ENCODE data around the gene ATXN3L. TPM values are rescaled to one million over a fixed set of nuclear protein-coding genes. Genes with fewer than 3 reads are reported as not detected.

ATXN3L gene
- total and polyA plus RNA-seq, 2 experiments from 2014 or later = not detected

DNA sequence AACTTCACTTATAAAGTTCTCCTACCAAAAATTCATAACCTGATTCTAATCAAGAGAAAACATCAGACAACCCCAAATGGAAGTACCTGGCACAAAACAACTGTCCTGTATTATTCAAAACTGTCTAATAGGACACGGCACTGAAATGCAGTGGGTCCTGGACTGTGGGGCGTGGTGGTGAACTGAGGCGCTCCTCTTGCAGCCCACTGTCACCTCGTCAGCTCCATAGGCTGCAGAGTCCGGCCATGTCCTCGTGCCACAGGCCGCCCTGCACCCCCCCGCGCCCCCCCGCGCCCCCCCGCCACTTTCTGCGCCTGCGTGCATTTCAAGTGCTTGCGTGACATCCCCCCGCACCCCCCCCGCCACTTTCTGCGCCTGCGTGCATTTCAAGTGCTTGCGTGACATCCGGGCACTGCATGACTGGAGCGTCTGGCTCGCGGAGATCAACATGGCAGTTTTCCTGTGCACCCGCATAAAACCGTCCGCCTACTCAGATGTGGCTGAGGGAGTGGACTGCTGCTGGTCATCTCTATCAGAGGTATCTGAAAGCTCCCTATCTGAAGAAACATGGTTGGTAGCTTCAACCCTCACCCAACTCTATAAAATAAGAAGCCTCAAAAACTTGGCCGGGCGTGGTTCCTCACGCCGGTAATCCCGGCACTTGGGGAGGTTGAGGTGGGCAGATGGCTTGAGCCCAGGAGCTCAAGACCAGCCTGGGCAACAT lies 28.8 kb downstream of the ATXN3L start (continued):
- TF ChIP-seq ZNF114 (CRISPR knock-in tag; IDR thresholded peaks at IDR 0.05) = no peak
- no peak for TF ChIP-seq ZNF331 (CRISPR knock-in tag; IDR thresholded peaks at IDR 0.05; ENCODE audit: low read depth)
- TF ChIP-seq STAT1 (IDR thresholded peaks at IDR 0.05; ENCODE audit: unreplicated experiment) = no peak
- TF ChIP-seq EZH2phosphoT487 (IDR thresholded peaks at IDR 0.05; ENCODE audit: unreplicated experiment) = no peak
- no peak for TF ChIP-seq JUNB (IDR thresholded peaks at IDR 0.05; ENCODE audit: unreplicated experiment)
- TF ChIP-seq POLR2AphosphoS5 (IDR thresholded peaks at IDR 0.05; ENCODE audit: low read depth) = no peak
- no peak for TF ChIP-seq EZH2 (IDR thresholded peaks at IDR 0.05; ENCODE audit: low read depth, unreplicated experiment)
- no peak for TF ChIP-seq NANOG (IDR thresholded peaks at IDR 0.05; ENCODE audit: borderline replicate concordance)

DNA sequence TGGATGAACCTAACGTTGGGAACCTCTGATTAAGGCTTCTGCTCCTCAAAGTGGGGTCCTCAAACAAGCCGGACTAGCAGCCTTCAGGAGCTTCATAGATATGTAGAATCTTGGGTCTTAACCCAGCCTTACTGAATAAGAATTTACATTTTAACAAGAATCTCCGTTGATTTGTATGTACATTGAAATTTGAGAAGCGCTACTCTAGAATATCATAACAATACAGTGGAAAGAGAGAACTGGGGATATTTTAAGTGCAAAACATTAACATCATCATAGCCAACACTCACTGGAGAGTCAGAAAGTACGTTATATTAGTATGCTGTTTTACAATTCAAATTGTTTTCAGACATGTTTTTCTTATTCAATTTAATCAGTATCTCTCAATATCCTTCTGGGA lies 31.2 kb downstream of the ATXN3L start:
- Histone ChIP-seq H3K4me3 (no peak overlapping the region), H3F3A (replicated peaks; ENCODE audit: low read depth) (no peaks in the 10 kb centered on the region; the same call in 1 of the 2 replicates), H3K4me2 (no peak overlapping the region), H3K27ac (ENCODE audit: low read depth) (no peak overlapping the region), H4K20me1 (replicated peaks; ENCODE audit: insufficient read depth) (no peaks in the 10 kb centered on the region), H3K27me3 (ENCODE audit: insufficient read depth) (no peaks in the 10 kb centered on the region), H2AFZ (no peak overlapping the region), H3K9me2 (ENCODE audit: insufficient read depth) (no peaks in the 10 kb centered on the region), H3K36me3 (ENCODE audit: insufficient read depth) (no peaks in the 10 kb centered on the region; the same call in 1 of the 2 replicates), H3K79me2 (replicated peaks; ENCODE audit: insufficient read depth) (no peaks in the 10 kb centered on the region), H3K4me1 (ENCODE audit: insufficient read depth) (no peaks in the 10 kb centered on the region)
- Mint-ChIP-seq H3K36me3 (ENCODE audit: low read depth) (peaks cover 30% of the 10 kb centered on the region), H3K9me3 (peaks cover 32% of the 10 kb centered on the region), H3K4me1 (peaks cover 2% of the 10 kb centered on the region; the same call in 1 of the 3 replicates), H3K27me3 (ENCODE audit: insufficient read depth, low read depth, poor library complexity) (peaks cover 4% of the 10 kb centered on the region), H3K27ac (no peak overlapping the region), H3K4me3 (no peak overlapping the region)
- DNase-seq (ENCODE audit: low spot score) (no peak), ATAC-seq (no peak)
- TF ChIP-seq EZH2 (IDR thresholded peaks at IDR 0.05; ENCODE audit: low read depth, unreplicated experiment) = no peak
- TF ChIP-seq, protein P1, sequence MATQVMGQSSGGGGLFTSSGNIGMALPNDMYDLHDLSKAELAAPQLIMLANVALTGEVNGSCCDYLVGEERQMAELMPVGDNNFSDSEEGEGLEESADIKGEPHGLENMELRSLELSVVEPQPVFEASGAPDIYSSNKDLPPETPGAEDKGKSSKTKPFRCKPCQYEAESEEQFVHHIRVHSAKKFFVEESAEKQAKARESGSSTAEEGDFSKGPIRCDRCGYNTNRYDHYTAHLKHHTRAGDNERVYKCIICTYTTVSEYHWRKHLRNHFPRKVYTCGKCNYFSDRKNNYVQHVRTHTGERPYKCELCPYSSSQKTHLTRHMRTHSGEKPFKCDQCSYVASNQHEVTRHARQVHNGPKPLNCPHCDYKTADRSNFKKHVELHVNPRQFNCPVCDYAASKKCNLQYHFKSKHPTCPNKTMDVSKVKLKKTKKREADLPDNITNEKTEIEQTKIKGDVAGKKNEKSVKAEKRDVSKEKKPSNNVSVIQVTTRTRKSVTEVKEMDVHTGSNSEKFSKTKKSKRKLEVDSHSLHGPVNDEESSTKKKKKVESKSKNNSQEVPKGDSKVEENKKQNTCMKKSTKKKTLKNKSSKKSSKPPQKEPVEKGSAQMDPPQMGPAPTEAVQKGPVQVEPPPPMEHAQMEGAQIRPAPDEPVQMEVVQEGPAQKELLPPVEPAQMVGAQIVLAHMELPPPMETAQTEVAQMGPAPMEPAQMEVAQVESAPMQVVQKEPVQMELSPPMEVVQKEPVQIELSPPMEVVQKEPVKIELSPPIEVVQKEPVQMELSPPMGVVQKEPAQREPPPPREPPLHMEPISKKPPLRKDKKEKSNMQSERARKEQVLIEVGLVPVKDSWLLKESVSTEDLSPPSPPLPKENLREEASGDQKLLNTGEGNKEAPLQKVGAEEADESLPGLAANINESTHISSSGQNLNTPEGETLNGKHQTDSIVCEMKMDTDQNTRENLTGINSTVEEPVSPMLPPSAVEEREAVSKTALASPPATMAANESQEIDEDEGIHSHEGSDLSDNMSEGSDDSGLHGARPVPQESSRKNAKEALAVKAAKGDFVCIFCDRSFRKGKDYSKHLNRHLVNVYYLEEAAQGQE (IDR thresholded peaks at IDR 0.05; ENCODE audit: unreplicated experiment) = no peak
- TF ChIP-seq STAT1 (IDR thresholded peaks at IDR 0.05; ENCODE audit: unreplicated experiment) = no peak
- TF ChIP-seq EZH2phosphoT487 (IDR thresholded peaks at IDR 0.05; ENCODE audit: unreplicated experiment) = no peak
- TF ChIP-seq NANOG (IDR thresholded peaks at IDR 0.05; ENCODE audit: borderline replicate concordance) = no peak
- TF ChIP-seq, protein P2, sequence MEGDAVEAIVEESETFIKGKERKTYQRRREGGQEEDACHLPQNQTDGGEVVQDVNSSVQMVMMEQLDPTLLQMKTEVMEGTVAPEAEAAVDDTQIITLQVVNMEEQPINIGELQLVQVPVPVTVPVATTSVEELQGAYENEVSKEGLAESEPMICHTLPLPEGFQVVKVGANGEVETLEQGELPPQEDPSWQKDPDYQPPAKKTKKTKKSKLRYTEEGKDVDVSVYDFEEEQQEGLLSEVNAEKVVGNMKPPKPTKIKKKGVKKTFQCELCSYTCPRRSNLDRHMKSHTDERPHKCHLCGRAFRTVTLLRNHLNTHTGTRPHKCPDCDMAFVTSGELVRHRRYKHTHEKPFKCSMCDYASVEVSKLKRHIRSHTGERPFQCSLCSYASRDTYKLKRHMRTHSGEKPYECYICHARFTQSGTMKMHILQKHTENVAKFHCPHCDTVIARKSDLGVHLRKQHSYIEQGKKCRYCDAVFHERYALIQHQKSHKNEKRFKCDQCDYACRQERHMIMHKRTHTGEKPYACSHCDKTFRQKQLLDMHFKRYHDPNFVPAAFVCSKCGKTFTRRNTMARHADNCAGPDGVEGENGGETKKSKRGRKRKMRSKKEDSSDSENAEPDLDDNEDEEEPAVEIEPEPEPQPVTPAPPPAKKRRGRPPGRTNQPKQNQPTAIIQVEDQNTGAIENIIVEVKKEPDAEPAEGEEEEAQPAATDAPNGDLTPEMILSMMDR (conservative IDR thresholded peaks at IDR 0.05; ENCODE audit: low read depth in 2 of 2) = no peak
- TF ChIP-seq ZNF114 (CRISPR knock-in tag; IDR thresholded peaks at IDR 0.05) = no peak
- TF ChIP-seq JUNB (IDR thresholded peaks at IDR 0.05; ENCODE audit: unreplicated experiment) = no peak
- TF ChIP-seq ZNF331 (CRISPR knock-in tag; IDR thresholded peaks at IDR 0.05; ENCODE audit: low read depth) = no peak
- TF ChIP-seq POLR2AphosphoS5 (IDR thresholded peaks at IDR 0.05; ENCODE audit: low read depth) = no peak
- TF ChIP-seq, protein P3, sequence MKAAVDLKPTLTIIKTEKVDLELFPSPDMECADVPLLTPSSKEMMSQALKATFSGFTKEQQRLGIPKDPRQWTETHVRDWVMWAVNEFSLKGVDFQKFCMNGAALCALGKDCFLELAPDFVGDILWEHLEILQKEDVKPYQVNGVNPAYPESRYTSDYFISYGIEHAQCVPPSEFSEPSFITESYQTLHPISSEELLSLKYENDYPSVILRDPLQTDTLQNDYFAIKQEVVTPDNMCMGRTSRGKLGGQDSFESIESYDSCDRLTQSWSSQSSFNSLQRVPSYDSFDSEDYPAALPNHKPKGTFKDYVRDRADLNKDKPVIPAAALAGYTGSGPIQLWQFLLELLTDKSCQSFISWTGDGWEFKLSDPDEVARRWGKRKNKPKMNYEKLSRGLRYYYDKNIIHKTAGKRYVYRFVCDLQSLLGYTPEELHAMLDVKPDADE (IDR thresholded peaks at IDR 0.05) = no peak
